ENCODE results near the gene MAP3K19. TPM values are rescaled to one million over a fixed set of nuclear protein-coding genes. Genes with fewer than 3 reads are reported as not detected.
"Not testable (repeated sequence)": the region's sequence is repeated elsewhere in the genome, so short reads cannot be mapped to it uniquely, and the experiment has no call there.

Gene MAP3K19, protein sequence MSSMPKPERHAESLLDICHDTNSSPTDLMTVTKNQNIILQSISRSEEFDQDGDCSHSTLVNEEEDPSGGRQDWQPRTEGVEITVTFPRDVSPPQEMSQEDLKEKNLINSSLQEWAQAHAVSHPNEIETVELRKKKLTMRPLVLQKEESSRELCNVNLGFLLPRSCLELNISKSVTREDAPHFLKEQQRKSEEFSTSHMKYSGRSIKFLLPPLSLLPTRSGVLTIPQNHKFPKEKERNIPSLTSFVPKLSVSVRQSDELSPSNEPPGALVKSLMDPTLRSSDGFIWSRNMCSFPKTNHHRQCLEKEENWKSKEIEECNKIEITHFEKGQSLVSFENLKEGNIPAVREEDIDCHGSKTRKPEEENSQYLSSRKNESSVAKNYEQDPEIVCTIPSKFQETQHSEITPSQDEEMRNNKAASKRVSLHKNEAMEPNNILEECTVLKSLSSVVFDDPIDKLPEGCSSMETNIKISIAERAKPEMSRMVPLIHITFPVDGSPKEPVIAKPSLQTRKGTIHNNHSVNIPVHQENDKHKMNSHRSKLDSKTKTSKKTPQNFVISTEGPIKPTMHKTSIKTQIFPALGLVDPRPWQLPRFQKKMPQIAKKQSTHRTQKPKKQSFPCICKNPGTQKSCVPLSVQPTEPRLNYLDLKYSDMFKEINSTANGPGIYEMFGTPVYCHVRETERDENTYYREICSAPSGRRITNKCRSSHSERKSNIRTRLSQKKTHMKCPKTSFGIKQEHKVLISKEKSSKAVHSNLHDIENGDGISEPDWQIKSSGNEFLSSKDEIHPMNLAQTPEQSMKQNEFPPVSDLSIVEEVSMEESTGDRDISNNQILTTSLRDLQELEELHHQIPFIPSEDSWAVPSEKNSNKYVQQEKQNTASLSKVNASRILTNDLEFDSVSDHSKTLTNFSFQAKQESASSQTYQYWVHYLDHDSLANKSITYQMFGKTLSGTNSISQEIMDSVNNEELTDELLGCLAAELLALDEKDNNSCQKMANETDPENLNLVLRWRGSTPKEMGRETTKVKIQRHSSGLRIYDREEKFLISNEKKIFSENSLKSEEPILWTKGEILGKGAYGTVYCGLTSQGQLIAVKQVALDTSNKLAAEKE (N-terminal part only)
- total RNA-seq: not detected
- not detected for polyA plus RNA-seq

GRCh38 chr2:135047300-135047699, at the start of gene MAP3K19:
MAP3K19 (minus strand) TSS chr2:135047447; CDS start chr2:135024647, 22,800 bp downstream.
- Histone ChIP-seq H3K4me3 (ENCODE audit: low read depth, low read length) (no peak within 1 kb of the TSS), H3K27ac (ENCODE audit: low read depth) (no peak within 1 kb of the TSS), H3K4me1 (ENCODE audit: insufficient read depth) (no peaks in the 10 kb centered on the region), H3K36me3 (ENCODE audit: insufficient read depth) (no peaks in the 10 kb centered on the region)
- DNase-seq (ENCODE audit: extremely low spot score): no peak

DNA sequence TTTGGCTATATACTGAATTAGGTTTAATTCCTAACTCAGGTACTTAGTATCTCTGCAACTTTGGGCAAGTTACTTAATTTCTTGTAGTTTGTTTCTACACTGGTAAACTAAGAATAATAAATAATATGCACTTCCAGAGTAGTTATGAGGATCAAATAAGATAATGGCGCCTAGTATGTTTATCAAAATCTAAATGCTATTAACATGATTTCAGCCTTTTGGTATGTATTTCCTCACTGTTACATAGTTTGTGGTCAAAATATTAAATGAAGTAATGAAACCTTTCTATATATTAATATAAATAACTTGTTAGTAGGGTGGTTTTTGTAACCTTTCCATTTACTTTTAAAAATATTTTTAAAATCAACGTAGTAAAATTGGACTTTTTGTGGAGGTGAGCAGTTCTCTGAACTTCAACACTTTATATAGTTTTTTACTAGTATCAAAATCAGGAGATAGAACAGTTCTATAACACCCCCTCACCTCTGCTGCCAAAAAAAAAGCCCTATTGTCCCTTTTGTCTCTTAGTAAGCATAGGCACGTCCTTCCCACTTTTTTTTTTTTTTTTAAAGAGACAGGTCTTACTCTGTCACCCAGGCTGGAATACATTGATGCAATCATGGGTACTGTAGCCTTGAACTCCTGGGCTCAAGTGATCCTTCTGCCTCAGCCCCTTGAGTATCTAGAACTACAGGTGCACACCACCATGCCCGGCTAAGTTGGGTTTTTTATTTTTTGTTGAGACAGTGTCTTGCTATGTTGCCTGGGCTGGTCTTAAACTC, 49.6 kb upstream of the MAP3K19 start:
- WGBS: 80% methylated on average over 4 of the region's 4 CpGs
- no peak for DNase-seq (ENCODE audit: extremely low spot score)
- Histone ChIP-seq H3K27ac (ENCODE audit: low read depth) (no peak overlapping the region), H3K36me3 (ENCODE audit: insufficient read depth) (no peaks in the 10 kb centered on the region), H3K4me1 (ENCODE audit: insufficient read depth) (no peaks in the 10 kb centered on the region), H3K4me3 (ENCODE audit: low read depth, low read length) (no peak overlapping the region)

- no peak for DNase-seq (ENCODE audit: extremely low spot score)
- WGBS: 97% methylated on average over 3 of the region's 3 CpGs
- Histone ChIP-seq H3K36me3 (ENCODE audit: insufficient read depth) (no peaks in the 10 kb centered on the region), H3K4me1 (ENCODE audit: insufficient read depth) (no peaks in the 10 kb centered on the region), H3K4me3 (ENCODE audit: low read depth, low read length) (no peak overlapping the region), H3K27ac (ENCODE audit: low read depth) (no peak overlapping the region)
Observed at GRCh38 chr2:135095591-135095990, 48.3 kb upstream of the MAP3K19 start.

GRCh38 chr2:135094508-135094907, 47.3 kb upstream of the MAP3K19 start:
- Histone ChIP-seq H3K4me1 (ENCODE audit: insufficient read depth) (no peaks in the 10 kb centered on the region), H3K27ac (ENCODE audit: low read depth) (no peak overlapping the region), H3K36me3 (ENCODE audit: insufficient read depth) (no peaks in the 10 kb centered on the region), H3K4me3 (ENCODE audit: low read depth, low read length) (no peak overlapping the region)
- DNase-seq (ENCODE audit: extremely low spot score): no peak
- 55% methylated on average over 2 of the region's 2 CpGs for WGBS

DNA sequence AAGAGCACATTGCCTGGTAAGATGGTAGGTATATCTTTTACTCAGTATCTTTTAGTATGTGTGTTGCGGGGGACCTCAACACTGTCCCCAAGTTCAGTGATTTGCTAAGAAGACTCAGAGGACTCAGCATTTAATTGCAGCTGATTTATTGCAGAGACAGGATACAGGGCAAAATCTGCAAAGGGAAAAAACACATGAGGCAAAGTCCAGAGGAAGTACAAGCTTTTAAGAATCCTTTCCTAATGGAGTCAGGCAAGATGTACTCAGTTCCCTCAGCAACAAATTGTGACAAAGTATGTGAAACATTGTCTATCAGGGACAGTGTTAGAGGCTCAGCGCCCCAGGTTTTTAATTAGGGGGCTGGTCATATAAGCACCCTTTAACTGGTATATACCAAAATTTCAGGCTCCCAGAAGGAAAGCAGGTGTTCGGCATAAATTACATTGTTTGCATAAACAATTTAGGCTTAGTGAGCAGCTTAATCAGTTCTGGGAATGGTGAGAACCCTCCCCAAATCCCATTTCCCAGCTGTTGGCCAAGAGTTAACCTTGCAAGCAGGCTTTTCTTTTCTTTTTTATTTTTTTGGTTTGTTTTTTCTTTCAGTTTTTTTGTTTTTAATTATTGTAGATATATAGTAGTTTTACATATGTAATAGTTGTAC, 46.6 kb upstream of the MAP3K19 start:
- 82% methylated on average over 3 of the region's 3 CpGs for whole genome bisulfite sequencing
- H3K36me3 ChIP-seq (ENCODE audit: insufficient read depth): no peaks in the 10 kb centered on the region
- no peak for DNase-seq (ENCODE audit: extremely low spot score)
- H3K4me3 ChIP-seq (ENCODE audit: low read depth, low read length): no peak overlapping the region
- H3K4me1 ChIP-seq (ENCODE audit: insufficient read depth): no peaks in the 10 kb centered on the region
- H3K27ac ChIP-seq (ENCODE audit: low read depth): no peak overlapping the region

DNA sequence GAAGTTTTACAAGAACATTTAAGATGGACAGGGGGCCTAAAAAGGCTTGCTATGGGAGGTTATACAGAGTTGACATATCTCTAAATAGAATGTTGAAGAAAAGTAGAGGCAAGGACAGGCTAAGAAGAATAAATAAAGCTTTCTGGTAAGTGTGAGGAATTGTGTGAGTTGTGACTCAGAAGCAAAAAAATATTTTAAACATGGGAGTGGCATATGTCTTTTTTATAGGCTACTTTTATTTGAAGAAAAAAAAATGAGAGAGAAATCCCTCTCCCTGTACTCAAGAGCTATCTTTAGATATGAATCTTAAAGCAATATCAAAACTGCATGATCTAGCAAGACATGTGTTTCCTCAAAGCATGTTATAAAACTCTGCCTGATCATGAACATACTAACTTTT, 45.9 kb upstream of the MAP3K19 start:
- no peak overlapping the region for H3K27ac ChIP-seq (ENCODE audit: low read depth)
- H3K4me3 ChIP-seq (ENCODE audit: low read depth, low read length): no peak overlapping the region
- H3K36me3 ChIP-seq (ENCODE audit: insufficient read depth): no peaks in the 10 kb centered on the region
- DNase-seq (ENCODE audit: extremely low spot score): no peak
- H3K4me1 ChIP-seq (ENCODE audit: insufficient read depth): no peaks in the 10 kb centered on the region

DNA sequence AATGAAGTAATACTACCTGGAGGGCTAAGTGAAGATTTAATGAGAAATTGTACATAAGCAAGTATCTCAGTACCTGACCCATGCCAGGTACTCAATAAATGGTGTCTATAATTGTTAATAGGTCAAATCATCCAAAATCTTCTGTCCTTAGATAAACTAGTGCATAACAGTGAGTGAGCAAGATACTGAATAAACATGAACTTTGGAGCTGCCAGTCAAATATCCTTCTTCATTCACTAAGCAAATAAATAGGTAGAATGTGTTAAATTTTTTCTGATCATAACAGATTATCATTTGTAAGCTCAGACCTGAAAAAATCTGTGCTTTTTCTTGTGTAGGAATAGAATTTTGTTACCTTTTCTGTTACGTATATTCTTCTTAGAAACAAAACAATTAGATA, 44.4 kb upstream of the MAP3K19 start:
- 93% methylated on average over 1 of the region's 1 CpG for WGBS

DNA sequence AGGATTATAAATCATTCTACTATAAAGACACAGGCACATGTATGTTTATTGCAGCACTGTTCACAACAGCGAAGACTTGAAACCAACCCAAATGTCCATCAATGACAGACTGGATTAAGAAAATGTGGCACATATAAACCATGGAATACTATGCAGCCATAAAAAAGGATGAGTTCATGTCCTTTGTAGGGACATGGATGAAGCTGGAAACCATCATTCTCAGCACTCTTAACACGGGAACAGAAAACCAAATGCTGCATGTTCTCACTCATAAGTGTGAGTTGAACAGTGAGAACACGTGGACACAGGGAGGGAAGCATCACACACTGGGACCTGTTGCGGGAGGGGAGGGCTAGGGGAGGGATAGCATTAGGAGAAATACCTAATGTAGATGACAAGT, 42.4 kb upstream of the MAP3K19 start:
- H3K36me3 ChIP-seq (ENCODE audit: insufficient read depth); H3K4me1 ChIP-seq (ENCODE audit: insufficient read depth); H3K4me3 ChIP-seq (ENCODE audit: low read depth, low read length); DNase-seq (ENCODE audit: extremely low spot score); H3K27ac ChIP-seq (ENCODE audit: low read depth): not testable (repeated sequence)
- WGBS: 99% methylated on average over 4 of the region's 4 CpGs

More for the DNA sequence above, 44.4 kb upstream of the MAP3K19 start:
- Histone ChIP-seq H3K4me3 (ENCODE audit: low read depth, low read length) (no peak overlapping the region), H3K27ac (ENCODE audit: low read depth) (no peak overlapping the region), H3K4me1 (ENCODE audit: insufficient read depth) (no peaks in the 10 kb centered on the region), H3K36me3 (ENCODE audit: insufficient read depth) (no peaks in the 10 kb centered on the region)
- no peak for DNase-seq (ENCODE audit: extremely low spot score)

- WGBS: 89% methylated on average over 2 of the region's 2 CpGs
Observed at GRCh38 chr2:135086222-135086621, 39.0 kb upstream of the MAP3K19 start.

GRCh38 chr2:135078417-135078816, 31.2 kb upstream of the MAP3K19 start:
- Histone ChIP-seq H3K4me3 (ENCODE audit: low read depth, low read length) (no peak overlapping the region), H3K36me3 (ENCODE audit: insufficient read depth) (no peaks in the 10 kb centered on the region), H3K4me1 (ENCODE audit: insufficient read depth) (no peaks in the 10 kb centered on the region), H3K27ac (ENCODE audit: low read depth) (no peak overlapping the region)
- no peak for DNase-seq (ENCODE audit: extremely low spot score)

More at GRCh38 chr2:135086222-135086621, 39.0 kb upstream of the MAP3K19 start:
- no peak overlapping the region for H3K4me3 ChIP-seq (ENCODE audit: low read depth, low read length)
- no peaks in the 10 kb centered on the region for H3K4me1 ChIP-seq (ENCODE audit: insufficient read depth)
- H3K27ac ChIP-seq (ENCODE audit: low read depth): no peak overlapping the region
- no peaks in the 10 kb centered on the region for H3K36me3 ChIP-seq (ENCODE audit: insufficient read depth)
- DNase-seq (ENCODE audit: extremely low spot score): no peak

DNA sequence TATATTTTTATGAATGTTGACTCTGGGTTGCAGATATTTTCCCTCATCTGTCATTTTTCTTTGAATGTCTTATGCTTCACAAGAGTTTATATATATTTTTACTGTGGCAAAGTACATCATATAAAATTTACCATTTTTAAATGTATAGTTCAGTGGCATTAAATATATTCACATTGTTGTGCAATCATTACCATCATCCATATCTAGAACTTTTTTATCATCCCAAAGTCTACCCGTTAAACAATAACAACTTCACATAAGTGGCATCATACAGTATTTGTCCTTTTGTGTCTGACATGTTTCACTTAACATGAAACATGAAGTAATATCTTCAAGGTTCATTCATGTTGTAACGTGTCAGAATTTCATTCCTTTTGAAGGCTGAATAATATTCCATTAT, 29.3 kb upstream of the MAP3K19 start:
- no peak for DNase-seq (ENCODE audit: extremely low spot score)
- H3K4me1 ChIP-seq (ENCODE audit: insufficient read depth): peaks cover 1% of the 10 kb centered on the region
- no peak overlapping the region for H3K4me3 ChIP-seq (ENCODE audit: low read depth, low read length)
- no peaks in the 10 kb centered on the region for H3K36me3 ChIP-seq (ENCODE audit: insufficient read depth)
- 97% methylated on average over 2 of the region's 2 CpGs for WGBS
- H3K27ac ChIP-seq (ENCODE audit: low read depth): no peak overlapping the region

GRCh38 chr2:135074216-135074615, 27.0 kb upstream of the MAP3K19 start:
- Histone ChIP-seq H3K27ac (ENCODE audit: low read depth) (no peak overlapping the region), H3K4me3 (ENCODE audit: low read depth, low read length) (no peak overlapping the region), H3K36me3 (ENCODE audit: insufficient read depth) (peaks cover 2% of the 10 kb centered on the region), H3K4me1 (ENCODE audit: insufficient read depth) (peaks cover 1% of the 10 kb centered on the region)
- no peak for DNase-seq (ENCODE audit: extremely low spot score)
- WGBS: 93% methylated on average over 3 of the region's 3 CpGs
